HepG2 (cell line): Measurements from ENCODE around the gene ZFR. TPM values are rescaled to one million over a fixed set of nuclear protein-coding genes. Genes with fewer than 3 reads are reported as not detected.

Source experiments
- FOSL2 ChIP-seq: sonication (generic); formaldehyde crosslinking; IDR thresholded peaks from 2 replicates; pipeline ENCODE4 v1.4.0; 2020; ENCODE audit warnings: missing genetic modification reagents
- FOXA3 ChIP-seq: IDR thresholded peaks from 2 replicates; pipeline ENCODE4 v1.6.1; 2016; ENCODE audit warnings: missing genetic modification reagents, missing compliant biosample characterization
- FOXJ3 ChIP-seq: sonication (generic); formaldehyde crosslinking; IDR thresholded peaks from 2 replicates; pipeline ENCODE4 v1.4.0; 2020; ENCODE audit warnings: missing genetic modification reagents, mild to moderate bottlenecking, borderline replicate concordance
- GLI4 ChIP-seq: sonication (generic); formaldehyde crosslinking; IDR thresholded peaks from 2 replicates; pipeline ENCODE4 v1.5.1; 2020; ENCODE audit warnings: missing genetic modification reagents, mild to moderate bottlenecking, moderate library complexity, borderline replicate concordance
- NAIF1 ChIP-seq: sonication (generic); formaldehyde crosslinking; IDR thresholded peaks from 2 replicates; pipeline ENCODE4 v1.5.0; 2020; ENCODE audit warnings: mild to moderate bottlenecking, missing genetic modification reagents, borderline replicate concordance
- NBN ChIP-seq: fragments of 450-650 bp; conservative IDR thresholded peaks from 2 replicates; pipeline ENCODE4 v1.6.1; 2017
- NFATC3 ChIP-seq: sonication (generic); formaldehyde crosslinking; IDR thresholded peaks from 2 replicates; pipeline ENCODE4 v1.5.1; 2020; ENCODE audit warnings: mild to moderate bottlenecking, missing genetic modification reagents
- POLR2AphosphoS5 ChIP-seq: IDR thresholded peaks from 2 replicates; pipeline ENCODE4 v1.6.1; 2012; ENCODE audit warnings: low read depth, low read length
- SRY ChIP-seq: sonication (generic); formaldehyde crosslinking; IDR thresholded peaks from 2 replicates; pipeline ENCODE4 v1.8.0; 2022; ENCODE audit warnings: mild to moderate bottlenecking, missing genetic modification reagents
- TBP ChIP-seq: sonication (generic); formaldehyde crosslinking; IDR thresholded peaks from 2 replicates; pipeline ENCODE4 v1.5.0; 2020; ENCODE audit warnings: missing genetic modification reagents
- ZFP82 ChIP-seq: sonication (generic); formaldehyde crosslinking; IDR thresholded peaks from 2 replicates; pipeline ENCODE4 v1.5.1; 2020; ENCODE audit warnings: mild to moderate bottlenecking, missing genetic modification reagents, borderline replicate concordance
- ZNF788 ChIP-seq: sonication (generic); formaldehyde crosslinking; IDR thresholded peaks from 2 replicates; pipeline ENCODE4 v1.5.0; 2020; ENCODE audit warnings: mild to moderate bottlenecking, missing genetic modification reagents, borderline replicate concordance
- ZNF792 ChIP-seq: IDR thresholded peaks from 2 replicates; pipeline ENCODE4 v1.6.1; 2016
- polyA plus RNA-seq, 8 experiments: library from polyadenylated mRNA; depleted of rRNA in 3 of 8; stranded (reverse) in 7 of 8; unstranded in 1 of 8; fragments of >200 nt; fragmentation: Illumina TruSeq in 4 of 8; extraction: Trizol in 4 of 8; gene quantifications; 2 replicates each; pipeline versions ENCODE4 v1.2.1 to v1.2.3, GENCODE V29; 2011 to 2016; ENCODE audit warnings: low read depth in 4 of 8, missing spikeins in 1 of 8, mixed read lengths in 1 of 8; ENCODE audit not compliant: insufficient read depth in 1 of 8
- total RNA-seq, 5 experiments: library from RNA; depleted of rRNA; stranded (reverse); fragments of >200 nt; fragmentation: Illumina TruSeq; extraction: Trizol; gene quantifications; 2 replicates each; pipeline ENCODE4 v1.2.3, GENCODE V29; 2016; ENCODE audit warnings: low read depth in 1 of 5
- TF ChIP-seq, protein P1 (sequence below): sonication (generic); formaldehyde crosslinking; IDR thresholded peaks from 2 replicates; pipeline ENCODE4 v1.8.0; 2022; ENCODE audit warnings: mild to moderate bottlenecking, missing genetic modification reagents
- TF ChIP-seq, protein P2 (sequence below): IDR thresholded peaks from 2 replicates; pipeline ENCODE4 v1.6.1; 2016; ENCODE audit warnings: low read depth, missing genetic modification reagents, missing compliant biosample characterization
- TF ChIP-seq, protein P3 (sequence below): sonication (generic); formaldehyde crosslinking; IDR thresholded peaks from 2 replicates; pipeline ENCODE4 v1.5.1; 2020; ENCODE audit warnings: mild to moderate bottlenecking, missing genetic modification reagents, moderate library complexity
- TF ChIP-seq, protein P4 (sequence below): IDR thresholded peaks from 2 replicates; pipeline ENCODE4 v1.6.1; 2018; ENCODE audit warnings: missing genetic modification reagents

ZFR gene
- total and polyA plus RNA-seq, 2 of the 13 experiments (the other 11 are each of a cell fraction or from before 2014, with no cell fraction given), result 89.0 to 92.8 TPM

DNA sequence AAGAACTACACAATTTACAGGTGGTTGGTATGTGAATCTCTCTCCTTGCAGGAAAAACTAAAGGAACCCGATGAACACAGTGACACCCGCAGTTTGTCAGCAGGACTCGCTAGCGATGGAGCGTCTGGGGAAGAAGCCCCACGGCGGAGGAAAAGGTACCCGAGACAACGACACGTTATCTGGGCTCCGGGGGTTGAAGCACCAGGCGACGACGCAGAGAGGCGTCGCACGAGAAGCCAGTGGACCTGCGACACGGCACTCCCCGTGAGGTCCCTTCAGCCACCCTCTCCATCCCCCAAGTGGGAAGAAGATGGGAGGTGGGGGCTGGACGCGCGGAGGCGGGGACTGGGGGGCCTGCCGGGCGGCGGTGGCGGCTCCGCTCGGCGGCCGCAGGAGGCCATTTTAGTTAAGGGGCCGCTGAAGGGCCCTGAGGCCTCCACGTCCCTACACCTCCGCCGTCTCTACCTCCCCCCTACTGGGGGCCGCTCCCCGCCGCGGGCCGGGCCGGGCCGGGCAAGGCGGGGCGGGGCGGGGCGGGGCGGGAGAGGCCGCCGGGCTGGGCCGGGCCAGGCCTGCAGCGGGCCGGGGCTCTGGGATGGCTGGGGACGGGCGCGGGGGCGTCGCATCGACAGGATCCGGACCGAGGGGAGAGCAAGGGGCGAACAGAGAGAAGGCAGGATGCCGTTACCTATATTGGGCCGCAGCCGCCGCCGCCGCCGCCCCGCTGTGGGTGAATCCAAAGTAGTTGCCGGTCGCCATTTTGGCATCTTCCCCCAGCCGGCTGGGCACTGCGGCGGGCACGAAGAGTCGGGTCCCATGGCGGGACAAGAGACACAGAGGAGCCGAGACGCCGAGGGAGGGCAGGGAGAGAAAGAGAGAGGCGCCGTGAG lies 754 bp downstream of the ZFR start (continued):
- TF ChIP-seq, protein P1, sequence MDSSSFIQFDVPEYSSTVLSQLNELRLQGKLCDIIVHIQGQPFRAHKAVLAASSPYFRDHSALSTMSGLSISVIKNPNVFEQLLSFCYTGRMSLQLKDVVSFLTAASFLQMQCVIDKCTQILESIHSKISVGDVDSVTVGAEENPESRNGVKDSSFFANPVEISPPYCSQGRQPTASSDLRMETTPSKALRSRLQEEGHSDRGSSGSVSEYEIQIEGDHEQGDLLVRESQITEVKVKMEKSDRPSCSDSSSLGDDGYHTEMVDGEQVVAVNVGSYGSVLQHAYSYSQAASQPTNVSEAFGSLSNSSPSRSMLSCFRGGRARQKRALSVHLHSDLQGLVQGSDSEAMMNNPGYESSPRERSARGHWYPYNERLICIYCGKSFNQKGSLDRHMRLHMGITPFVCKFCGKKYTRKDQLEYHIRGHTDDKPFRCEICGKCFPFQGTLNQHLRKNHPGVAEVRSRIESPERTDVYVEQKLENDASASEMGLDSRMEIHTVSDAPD (CRISPR knock-in tag), result no peak
- TF ChIP-seq ZNF788 (CRISPR knock-in tag) (no peak), NBN (no peak), TBP (CRISPR knock-in tag) (no peak), ZFP82 (peak; percentile 9; the same call in 1 of the 2 replicates), NFATC3 (no peak), FOXA3 (CRISPR knock-in tag) (no peak), ZNF792 (CRISPR knock-in tag) (no peak), FOXJ3 (CRISPR knock-in tag) (no peak), GLI4 (no peak), FOSL2 (CRISPR knock-in tag) (no peak), POLR2AphosphoS5 (no peak), NAIF1 (no peak), SRY (peak; percentile 83)
- TF ChIP-seq, protein P2, sequence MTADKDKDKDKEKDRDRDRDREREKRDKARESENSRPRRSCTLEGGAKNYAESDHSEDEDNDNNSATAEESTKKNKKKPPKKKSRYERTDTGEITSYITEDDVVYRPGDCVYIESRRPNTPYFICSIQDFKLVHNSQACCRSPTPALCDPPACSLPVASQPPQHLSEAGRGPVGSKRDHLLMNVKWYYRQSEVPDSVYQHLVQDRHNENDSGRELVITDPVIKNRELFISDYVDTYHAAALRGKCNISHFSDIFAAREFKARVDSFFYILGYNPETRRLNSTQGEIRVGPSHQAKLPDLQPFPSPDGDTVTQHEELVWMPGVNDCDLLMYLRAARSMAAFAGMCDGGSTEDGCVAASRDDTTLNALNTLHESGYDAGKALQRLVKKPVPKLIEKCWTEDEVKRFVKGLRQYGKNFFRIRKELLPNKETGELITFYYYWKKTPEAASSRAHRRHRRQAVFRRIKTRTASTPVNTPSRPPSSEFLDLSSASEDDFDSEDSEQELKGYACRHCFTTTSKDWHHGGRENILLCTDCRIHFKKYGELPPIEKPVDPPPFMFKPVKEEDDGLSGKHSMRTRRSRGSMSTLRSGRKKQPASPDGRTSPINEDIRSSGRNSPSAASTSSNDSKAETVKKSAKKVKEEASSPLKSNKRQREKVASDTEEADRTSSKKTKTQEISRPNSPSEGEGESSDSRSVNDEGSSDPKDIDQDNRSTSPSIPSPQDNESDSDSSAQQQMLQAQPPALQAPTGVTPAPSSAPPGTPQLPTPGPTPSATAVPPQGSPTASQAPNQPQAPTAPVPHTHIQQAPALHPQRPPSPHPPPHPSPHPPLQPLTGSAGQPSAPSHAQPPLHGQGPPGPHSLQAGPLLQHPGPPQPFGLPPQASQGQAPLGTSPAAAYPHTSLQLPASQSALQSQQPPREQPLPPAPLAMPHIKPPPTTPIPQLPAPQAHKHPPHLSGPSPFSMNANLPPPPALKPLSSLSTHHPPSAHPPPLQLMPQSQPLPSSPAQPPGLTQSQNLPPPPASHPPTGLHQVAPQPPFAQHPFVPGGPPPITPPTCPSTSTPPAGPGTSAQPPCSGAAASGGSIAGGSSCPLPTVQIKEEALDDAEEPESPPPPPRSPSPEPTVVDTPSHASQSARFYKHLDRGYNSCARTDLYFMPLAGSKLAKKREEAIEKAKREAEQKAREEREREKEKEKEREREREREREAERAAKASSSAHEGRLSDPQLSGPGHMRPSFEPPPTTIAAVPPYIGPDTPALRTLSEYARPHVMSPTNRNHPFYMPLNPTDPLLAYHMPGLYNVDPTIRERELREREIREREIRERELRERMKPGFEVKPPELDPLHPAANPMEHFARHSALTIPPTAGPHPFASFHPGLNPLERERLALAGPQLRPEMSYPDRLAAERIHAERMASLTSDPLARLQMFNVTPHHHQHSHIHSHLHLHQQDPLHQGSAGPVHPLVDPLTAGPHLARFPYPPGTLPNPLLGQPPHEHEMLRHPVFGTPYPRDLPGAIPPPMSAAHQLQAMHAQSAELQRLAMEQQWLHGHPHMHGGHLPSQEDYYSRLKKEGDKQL (CRISPR knock-in tag), result no peak
- TF ChIP-seq, protein P3, sequence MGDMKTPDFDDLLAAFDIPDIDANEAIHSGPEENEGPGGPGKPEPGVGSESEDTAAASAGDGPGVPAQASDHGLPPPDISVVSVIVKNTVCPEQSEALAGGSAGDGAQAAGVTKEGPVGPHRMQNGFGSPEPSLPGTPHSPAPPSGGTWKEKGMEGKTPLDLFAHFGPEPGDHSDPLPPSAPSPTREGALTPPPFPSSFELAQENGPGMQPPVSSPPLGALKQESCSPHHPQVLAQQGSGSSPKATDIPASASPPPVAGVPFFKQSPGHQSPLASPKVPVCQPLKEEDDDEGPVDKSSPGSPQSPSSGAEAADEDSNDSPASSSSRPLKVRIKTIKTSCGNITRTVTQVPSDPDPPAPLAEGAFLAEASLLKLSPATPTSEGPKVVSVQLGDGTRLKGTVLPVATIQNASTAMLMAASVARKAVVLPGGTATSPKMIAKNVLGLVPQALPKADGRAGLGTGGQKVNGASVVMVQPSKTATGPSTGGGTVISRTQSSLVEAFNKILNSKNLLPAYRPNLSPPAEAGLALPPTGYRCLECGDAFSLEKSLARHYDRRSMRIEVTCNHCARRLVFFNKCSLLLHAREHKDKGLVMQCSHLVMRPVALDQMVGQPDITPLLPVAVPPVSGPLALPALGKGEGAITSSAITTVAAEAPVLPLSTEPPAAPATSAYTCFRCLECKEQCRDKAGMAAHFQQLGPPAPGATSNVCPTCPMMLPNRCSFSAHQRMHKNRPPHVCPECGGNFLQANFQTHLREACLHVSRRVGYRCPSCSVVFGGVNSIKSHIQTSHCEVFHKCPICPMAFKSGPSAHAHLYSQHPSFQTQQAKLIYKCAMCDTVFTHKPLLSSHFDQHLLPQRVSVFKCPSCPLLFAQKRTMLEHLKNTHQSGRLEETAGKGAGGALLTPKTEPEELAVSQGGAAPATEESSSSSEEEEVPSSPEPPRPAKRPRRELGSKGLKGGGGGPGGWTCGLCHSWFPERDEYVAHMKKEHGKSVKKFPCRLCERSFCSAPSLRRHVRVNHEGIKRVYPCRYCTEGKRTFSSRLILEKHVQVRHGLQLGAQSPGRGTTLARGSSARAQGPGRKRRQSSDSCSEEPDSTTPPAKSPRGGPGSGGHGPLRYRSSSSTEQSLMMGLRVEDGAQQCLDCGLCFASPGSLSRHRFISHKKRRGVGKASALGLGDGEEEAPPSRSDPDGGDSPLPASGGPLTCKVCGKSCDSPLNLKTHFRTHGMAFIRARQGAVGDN (CRISPR knock-in tag), result peak; percentile 26; the same call in 1 of the 2 replicates
- TF ChIP-seq, protein P4, sequence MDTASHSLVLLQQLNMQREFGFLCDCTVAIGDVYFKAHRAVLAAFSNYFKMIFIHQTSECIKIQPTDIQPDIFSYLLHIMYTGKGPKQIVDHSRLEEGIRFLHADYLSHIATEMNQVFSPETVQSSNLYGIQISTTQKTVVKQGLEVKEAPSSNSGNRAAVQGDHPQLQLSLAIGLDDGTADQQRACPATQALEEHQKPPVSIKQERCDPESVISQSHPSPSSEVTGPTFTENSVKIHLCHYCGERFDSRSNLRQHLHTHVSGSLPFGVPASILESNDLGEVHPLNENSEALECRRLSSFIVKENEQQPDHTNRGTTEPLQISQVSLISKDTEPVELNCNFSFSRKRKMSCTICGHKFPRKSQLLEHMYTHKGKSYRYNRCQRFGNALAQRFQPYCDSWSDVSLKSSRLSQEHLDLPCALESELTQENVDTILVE (CRISPR knock-in tag), result no peak
